SIG-M5 treated with dmso at 0.1 percent for 504 hours (cell line): Measurements from ENCODE around the gene MAPKAPK3.
"Not testable (repeated sequence)": the region's sequence is repeated elsewhere in the genome, so short reads cannot be mapped to it uniquely, and the experiment has no call there.

Experiments
- DNase-seq: peaks from one replicate; lab custom pipeline; 2025; ENCODE audit not compliant: unreplicated experiment; lab: John Stamatoyannopoulos, UW

MAPKAPK3 gene

GRCh38 chr3:50687916-50688315 is 71.0 kb downstream of the MAPKAPK3 start:
- DNase-seq, result no peak

- not testable (repeated sequence) for DNase-seq
Observed at GRCh38 chr3:50688602-50689001, 71.7 kb downstream of the MAPKAPK3 start.

- DNase-seq, result no peak
Observed at GRCh38 chr3:50689558-50689957, 72.6 kb downstream of the MAPKAPK3 start.

GRCh38 chr3:50695031-50695430 is 78.1 kb downstream of the MAPKAPK3 start:
- no peak for DNase-seq

GRCh38 chr3:50696276-50696675 is 79.3 kb downstream of the MAPKAPK3 start:
- no peak for DNase-seq

GRCh38 chr3:50698269-50698668 is 81.3 kb downstream of the MAPKAPK3 start:
- DNase-seq, result no peak
